Prostate gland (tissue), 2 donors: Measurements from ENCODE around the gene PPM1B. TPM values are rescaled to one million over a fixed set of nuclear protein-coding genes. Genes with fewer than 3 reads are reported as not detected.

Experiments used
- DNase-seq: peaks from one replicate; pipeline ENCODE4 v3.0.0-alpha.2; 2019; ENCODE audit warnings: low spot score
- H3K27ac ChIP-seq, 2 donors: fragments of 200-600 bp; sonication (generic); 2 replicates each; pipeline ENCODE4 v1.5.1; 2017 to 2019
- H3K27me3 ChIP-seq: fragments of 200-600 bp; sonication (generic); replicated peaks from 2 replicates; pipeline ENCODE4 v1.5.1; 2019; ENCODE audit not compliant: insufficient read depth
- H3K36me3 ChIP-seq, 2 donors: fragments of 200-600 bp; sonication (generic); 1 replicate in 1 of 2; 2 replicates in 1 of 2; pipeline versions ENCODE4 v1.5.1 to v1.8.1; 2017 to 2019
- H3K4me1 ChIP-seq: fragments of 200-600 bp; sonication (generic); replicated peaks from 2 replicates; pipeline ENCODE4 v1.5.1; 2019
- H3K4me3 ChIP-seq, 2 donors: fragments of 200-600 bp; sonication (generic); 2 replicates each; pipeline ENCODE4 v1.5.1; 2017 to 2019
- H3K9me3 ChIP-seq: fragments of 200-600 bp; sonication (generic); 2 replicates; pipeline ENCODE4 v1.5.1; 2017
- CTCF ChIP-seq, 4 experiments: fragments of 200-600 bp in 2 of 4; fragments of 450-650 bp in 2 of 4; sonication (generic) in 2 of 4; IDR thresholded peaks; 1 replicate in 3 of 4; 2 replicates in 1 of 4; pipeline ENCODE4 v1.5.1; 2016 to 2019; ENCODE audit warnings: antibody characterized with exemption in 4 of 4, mild to moderate bottlenecking in 2 of 4, moderate library complexity in 2 of 4
- POLR2A ChIP-seq: fragments of 450-650 bp; IDR thresholded peaks from one replicate; pipeline ENCODE4 v1.6.1; 2016; ENCODE audit warnings: antibody characterized with exemption, mild to moderate bottlenecking
- POLR2AphosphoS5 ChIP-seq: sonication (generic); formaldehyde crosslinking; IDR thresholded peaks from one replicate; pipeline ENCODE4 v1.6.1; 2017; ENCODE audit warnings: antibody characterized with exemption
- WGBS: methylation state at CpG from one replicate; pipeline ENCODE4 v1.1.5; 2018; 5-methylcytosine and 5-hydroxymethylcytosine counted together
- intact Hi-C: fragments of 100-400 bp; cut with DNase I; formaldehyde crosslinking; loops from one replicate; pipeline ENCODE4 v1.14.2; 2022
- total RNA-seq, 2 donors: library from RNA; depleted of rRNA; stranded (reverse); fragments of >200 nt; gene quantifications; one replicate each; pipeline ENCODE4 v1.1.0, GENCODE V29; 2016

PPM1B gene
- total RNA-seq, 2 donors from 2014 or later, result 59.9 to 65.4 TPM

- 72% methylated on average over 23 of the region's 23 CpGs for WGBS
- TF ChIP-seq POLR2A (no peak), CTCF (IDR thresholded peaks at IDR 0.05) (no peak), POLR2AphosphoS5 (no peak)
- Histone ChIP-seq H3K36me3 (no peaks in the 10 kb centered on the region), H3K4me3 (no peak overlapping the region), H3K9me3 (no peaks in the 10 kb centered on the region), H3K27me3 (no peaks in the 10 kb centered on the region), H3K4me1 (no peaks in the 10 kb centered on the region), H3K27ac (no peak overlapping the region)
- intact Hi-C loops, result loop anchor here (5.0 kb wide), 1 partner anchor 79 kb away; no protein-coding TSS in a partner anchor
- no peak for DNase-seq
Measured at GRCh38 chr2:44166096-44166495, 2.6 kb upstream of the PPM1B start.

GRCh38 chr2:44167311-44167907, 1.3 kb upstream of the PPM1B start:
- 32% methylated on average over 18 of the region's 18 CpGs for WGBS
- TF ChIP-seq CTCF (IDR thresholded peaks at IDR 0.05) (no peak), POLR2AphosphoS5 (no peak), POLR2A (no peak)
- DNase-seq, result no peak
- no peaks in the 10 kb centered on the region for H3K9me3 ChIP-seq
- no peaks in the 10 kb centered on the region for H3K36me3 ChIP-seq
- peak overlapping the region; percentile 43 to 49 for H3K4me3 ChIP-seq
- intact Hi-C loops, result loop anchor here (5.0 kb wide), 1 partner anchor 80 kb away; no protein-coding TSS in a partner anchor
- H3K27me3 ChIP-seq, result no peaks in the 10 kb centered on the region
- H3K4me1 ChIP-seq, result no peaks in the 10 kb centered on the region
- peak overlapping the region; percentile 96 for H3K27ac ChIP-seq

GRCh38 chr2:44167908-44168680, 581 bp upstream of the PPM1B start:
- Histone ChIP-seq H3K4me3 (peak overlapping the region; percentile 43 to 49), H3K27me3 (no peaks in the 10 kb centered on the region), H3K36me3 (no peaks in the 10 kb centered on the region), H3K4me1 (no peaks in the 10 kb centered on the region), H3K9me3 (no peaks in the 10 kb centered on the region), H3K27ac (peak overlapping the region; percentile 96)
- intact Hi-C loops, result loop anchor here (5.0 kb wide), 1 partner anchor 81 kb away; no protein-coding TSS in a partner anchor
- TF ChIP-seq CTCF (IDR thresholded peaks at IDR 0.05) (peak in 2 of 4 experiments; percentile 27 to 34), POLR2A (peak; percentile 44), POLR2AphosphoS5 (peak; percentile 94)
- WGBS, result 0% methylated on average over 46 of the region's 46 CpGs
- peak; percentile 98 for DNase-seq

- TF ChIP-seq CTCF (IDR thresholded peaks at IDR 0.05) (no peak), POLR2A (no peak), POLR2AphosphoS5 (no peak)
- under 1% methylated on average over 41 of the region's 54 CpGs for WGBS
- Histone ChIP-seq H3K9me3 (no peaks in the 10 kb centered on the region), H3K36me3 (no peaks in the 10 kb centered on the region), H3K27ac (peak overlapping the region; percentile 95 to 96), H3K4me1 (no peaks in the 10 kb centered on the region), H3K27me3 (no peaks in the 10 kb centered on the region), H3K4me3 (peak overlapping the region; percentile 92 to 97)
- intact Hi-C loops, result loop anchor here (5.0 kb wide), 1 partner anchor 82 kb away; no protein-coding TSS in a partner anchor
- peak; percentile 20 for DNase-seq
Measured at GRCh38 chr2:44169155-44169898, 652 bp downstream of the PPM1B start.
